Measurements from ENCODE around the gene RAB7A. TPM values are rescaled to one million over a fixed set of nuclear protein-coding genes. Genes with fewer than 3 reads are reported as not detected.

The RAB7A gene
- total RNA-seq, 1 donor from 2014 or later, result 122 TPM

DNA sequence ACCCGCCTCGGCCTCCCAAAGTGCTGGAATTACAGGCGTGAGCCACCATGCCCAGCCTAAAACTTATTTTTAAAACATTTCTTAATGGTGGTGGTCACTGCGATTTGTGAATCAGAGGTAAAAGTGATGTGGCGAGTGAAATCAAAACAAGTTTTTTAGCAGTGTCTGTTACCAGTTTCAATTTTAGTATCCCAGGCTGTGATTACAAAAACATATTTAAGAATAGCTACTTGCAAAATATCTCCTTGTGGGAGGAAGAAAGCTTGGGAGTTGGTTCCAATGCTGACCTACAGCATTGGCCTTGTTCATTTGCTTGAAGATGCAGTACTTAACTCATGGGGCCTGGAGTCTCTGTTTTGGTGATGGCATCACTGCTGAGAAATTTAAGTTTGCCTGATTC lies 4.5 kb downstream of the RAB7A start:
- TF ChIP-seq POLR2A (IDR thresholded peaks at IDR 0.05), result no peak
- TF ChIP-seq, protein P1, sequence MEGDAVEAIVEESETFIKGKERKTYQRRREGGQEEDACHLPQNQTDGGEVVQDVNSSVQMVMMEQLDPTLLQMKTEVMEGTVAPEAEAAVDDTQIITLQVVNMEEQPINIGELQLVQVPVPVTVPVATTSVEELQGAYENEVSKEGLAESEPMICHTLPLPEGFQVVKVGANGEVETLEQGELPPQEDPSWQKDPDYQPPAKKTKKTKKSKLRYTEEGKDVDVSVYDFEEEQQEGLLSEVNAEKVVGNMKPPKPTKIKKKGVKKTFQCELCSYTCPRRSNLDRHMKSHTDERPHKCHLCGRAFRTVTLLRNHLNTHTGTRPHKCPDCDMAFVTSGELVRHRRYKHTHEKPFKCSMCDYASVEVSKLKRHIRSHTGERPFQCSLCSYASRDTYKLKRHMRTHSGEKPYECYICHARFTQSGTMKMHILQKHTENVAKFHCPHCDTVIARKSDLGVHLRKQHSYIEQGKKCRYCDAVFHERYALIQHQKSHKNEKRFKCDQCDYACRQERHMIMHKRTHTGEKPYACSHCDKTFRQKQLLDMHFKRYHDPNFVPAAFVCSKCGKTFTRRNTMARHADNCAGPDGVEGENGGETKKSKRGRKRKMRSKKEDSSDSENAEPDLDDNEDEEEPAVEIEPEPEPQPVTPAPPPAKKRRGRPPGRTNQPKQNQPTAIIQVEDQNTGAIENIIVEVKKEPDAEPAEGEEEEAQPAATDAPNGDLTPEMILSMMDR (IDR thresholded peaks at IDR 0.05), result no peak
- no peak for TF ChIP-seq POLR2AphosphoS5 (IDR thresholded peaks at IDR 0.05; ENCODE audit: insufficient read depth in 1 of 2, low read depth in 1 of 2)
- Histone ChIP-seq H3K4me3 (no peak overlapping the region), H3K9me3 (no peaks in the 10 kb centered on the region), H3K4me1 (peaks cover 80% of the 10 kb centered on the region), H3K27ac (no peak overlapping the region), H3K27me3 (no peaks in the 10 kb centered on the region), H3K36me3 (no peaks in the 10 kb centered on the region)
- DNase-seq (ENCODE audit: extremely low spot score in 2 of 2), result no peak
- intact Hi-C loops (cut with DNase I), result no loop called here

DNA sequence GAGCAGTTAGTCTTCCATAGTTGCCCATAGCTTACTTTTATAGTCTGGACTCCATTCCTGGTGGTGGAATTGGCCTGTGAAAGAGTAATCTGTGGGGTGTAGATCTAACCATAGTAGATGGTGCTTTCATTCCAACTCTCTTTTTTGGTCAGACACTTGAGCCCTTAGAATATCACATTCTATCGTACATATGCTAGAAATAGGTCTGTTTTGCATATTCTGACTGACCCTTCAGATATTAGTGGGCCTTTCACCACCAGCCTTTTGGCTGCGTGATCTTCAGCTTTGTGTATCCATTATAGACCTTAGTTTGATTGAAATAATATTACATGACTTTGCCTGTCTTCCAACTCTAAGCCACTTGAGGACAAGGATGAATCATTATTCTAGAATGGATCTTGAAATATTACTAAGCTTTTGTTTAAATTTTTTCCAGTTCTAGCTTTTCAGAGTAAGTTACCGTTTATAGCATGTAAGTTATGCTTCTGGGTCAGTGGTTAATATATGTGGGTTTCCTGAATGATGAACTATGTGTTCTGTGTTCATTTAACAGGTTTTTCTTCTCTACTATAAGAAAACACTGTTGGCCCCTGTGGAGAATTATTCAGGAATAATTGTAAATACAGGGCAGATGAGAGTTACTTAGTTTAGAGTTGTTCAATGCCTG lies 8.7 kb downstream of the RAB7A start:
- Histone ChIP-seq H3K36me3 (no peaks in the 10 kb centered on the region), H3K9me3 (no peaks in the 10 kb centered on the region), H3K4me1 (peaks cover 62% of the 10 kb centered on the region), H3K27ac (no peak overlapping the region), H3K4me3 (no peak overlapping the region), H3K27me3 (no peaks in the 10 kb centered on the region)
- intact Hi-C loops (cut with DNase I), result no loop called here
- TF ChIP-seq, protein P1 (IDR thresholded peaks at IDR 0.05), result no peak
- no peak for TF ChIP-seq POLR2A (IDR thresholded peaks at IDR 0.05)
- no peak for TF ChIP-seq POLR2AphosphoS5 (IDR thresholded peaks at IDR 0.05; ENCODE audit: insufficient read depth in 1 of 2, low read depth in 1 of 2)
- no peak for DNase-seq (ENCODE audit: extremely low spot score in 2 of 2)

DNA sequence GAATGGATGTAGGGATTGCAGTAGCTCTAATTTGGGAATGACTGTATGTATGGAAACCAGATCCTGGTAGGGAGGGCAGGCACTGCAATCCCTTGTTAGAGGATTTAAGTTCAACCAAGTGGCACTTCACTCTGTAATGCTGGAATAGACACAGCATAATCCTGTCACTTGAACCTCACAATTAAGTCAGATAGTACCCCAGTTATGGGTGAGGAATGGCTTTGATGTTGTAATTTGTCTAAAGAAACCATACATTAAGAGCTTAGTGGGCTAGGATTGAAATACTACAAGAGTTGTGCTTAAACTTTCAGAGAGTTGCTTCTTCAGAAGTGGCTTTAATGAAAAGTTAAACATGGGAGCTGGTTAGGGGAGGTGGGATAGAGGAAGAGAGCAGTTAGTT lies 9.3 kb downstream of the RAB7A start:
- intact Hi-C loops (cut with DNase I), result no loop called here

DNA sequence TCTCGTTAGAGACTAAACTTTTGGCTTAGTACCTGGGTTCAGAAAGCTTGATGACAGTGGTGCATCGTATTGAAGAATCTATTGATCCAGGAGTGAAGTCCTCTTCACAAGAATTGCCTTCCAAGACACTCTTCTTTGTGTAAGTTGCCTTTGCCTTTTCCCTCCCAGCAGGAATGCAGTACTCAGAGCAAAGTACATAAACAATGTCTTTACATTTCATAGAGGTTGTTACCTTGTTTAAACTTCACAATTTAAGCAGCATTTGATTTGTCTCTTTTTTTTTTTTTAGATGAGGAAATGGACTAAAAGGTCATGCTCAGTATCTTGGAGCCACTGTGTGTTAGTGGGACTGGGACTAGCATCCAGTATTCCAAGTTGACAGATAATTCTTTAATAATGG lies 9.9 kb downstream of the RAB7A start:
- Histone ChIP-seq H3K27ac (no peak overlapping the region), H3K36me3 (no peaks in the 10 kb centered on the region), H3K4me1 (peaks cover 51% of the 10 kb centered on the region), H3K9me3 (no peaks in the 10 kb centered on the region), H3K4me3 (no peak overlapping the region), H3K27me3 (no peaks in the 10 kb centered on the region)
- intact Hi-C loops (cut with DNase I), result no loop called here
- TF ChIP-seq POLR2AphosphoS5 (IDR thresholded peaks at IDR 0.05; ENCODE audit: insufficient read depth in 1 of 2, low read depth in 1 of 2), result no peak
- no peak for TF ChIP-seq POLR2A (IDR thresholded peaks at IDR 0.05)
- TF ChIP-seq, protein P1 (IDR thresholded peaks at IDR 0.05), result no peak
- no peak for DNase-seq (ENCODE audit: extremely low spot score in 2 of 2)

More for the DNA sequence above, 9.3 kb downstream of the RAB7A start:
- Histone ChIP-seq H3K27ac (no peak overlapping the region), H3K27me3 (no peaks in the 10 kb centered on the region), H3K4me1 (peaks cover 57% of the 10 kb centered on the region), H3K36me3 (no peaks in the 10 kb centered on the region), H3K4me3 (no peak overlapping the region), H3K9me3 (no peaks in the 10 kb centered on the region)
- no peak for DNase-seq (ENCODE audit: extremely low spot score in 2 of 2)
- TF ChIP-seq, protein P1 (IDR thresholded peaks at IDR 0.05), result no peak
- TF ChIP-seq POLR2A (IDR thresholded peaks at IDR 0.05) (no peak), POLR2AphosphoS5 (IDR thresholded peaks at IDR 0.05; ENCODE audit: insufficient read depth in 1 of 2, low read depth in 1 of 2) (no peak)

DNA sequence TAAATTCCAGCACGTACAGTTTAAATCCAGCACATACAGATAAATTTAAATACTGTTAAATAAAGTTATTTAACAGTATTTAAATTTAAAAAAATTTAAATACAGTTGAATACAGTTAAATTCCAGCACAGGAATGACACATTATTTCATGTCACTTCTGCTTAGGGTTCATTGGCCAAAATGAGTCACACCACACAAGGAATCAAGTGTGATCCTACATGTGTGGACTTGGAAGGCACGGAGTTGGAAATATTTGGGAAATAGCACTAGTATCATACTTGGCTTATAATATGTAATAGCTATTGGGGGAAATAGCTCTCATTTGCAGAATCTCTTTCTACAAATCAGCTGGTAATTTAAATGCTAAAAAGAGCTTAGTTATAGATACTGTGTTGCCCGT lies 10.6 kb downstream of the RAB7A start:
- Histone ChIP-seq H3K9me3 (no peaks in the 10 kb centered on the region), H3K4me3 (no peak overlapping the region), H3K27me3 (no peaks in the 10 kb centered on the region), H3K36me3 (no peaks in the 10 kb centered on the region), H3K4me1 (peaks cover 44% of the 10 kb centered on the region), H3K27ac (no peak overlapping the region)
- DNase-seq (ENCODE audit: extremely low spot score in 2 of 2), result no peak
- intact Hi-C loops (cut with DNase I), result no loop called here
- TF ChIP-seq, protein P1 (IDR thresholded peaks at IDR 0.05), result no peak
- TF ChIP-seq POLR2AphosphoS5 (IDR thresholded peaks at IDR 0.05; ENCODE audit: insufficient read depth in 1 of 2, low read depth in 1 of 2), result no peak
- TF ChIP-seq POLR2A (IDR thresholded peaks at IDR 0.05), result no peak
